HCT116 (cell line): Measurements from ENCODE around the gene ATP6V0C. TPM values are rescaled to one million over a fixed set of nuclear protein-coding genes. Genes with fewer than 3 reads are reported as not detected.
A peak's percentile ranks its signal among the peaks of the same experiment; 100 is the strongest.

ENCODE experiments used
- ATAC-seq: fragments of 200-7000 bp; cut with Tn5 transposase; 2 replicates; pipeline ENCODE4 v1.9.1; 2020; ENCODE audit warnings: mild to moderate bottlenecking, moderate library complexity
- BruUV-seq: library from RNA; stranded (reverse); fragments of 400-500 nt; replicated peaks from 2 replicates; lab custom pipeline; 2021; lab: Mats Ljungman, UMichigan
- CTCF ChIA-PET: fragments of 300-600 bp; sonication (Branson Sonifier 250); formaldehyde crosslinking; loops from one replicate; lab custom pipeline; 2021; ENCODE audit warnings: antibody characterized with exemption; lab: Charles Lee
- POLR2A ChIA-PET: fragments of 300-600, 350-600 bp; sonication (Branson Sonifier 250); formaldehyde crosslinking; loops from one replicate; lab custom pipeline; 2021; ENCODE audit warnings: antibody characterized with exemption; lab: Charles Lee
- RAD21 ChIA-PET, 2 experiments: fragments of 300-600 bp; sonication (Branson Sonifier 250); formaldehyde crosslinking; loops; one replicate each; lab custom pipeline; 2023; ENCODE audit warnings: low total read pairs in 2 of 2; ENCODE audit not compliant: uncharacterized antibody in 2 of 2, unreplicated experiment in 2 of 2, low non-redundant PET in 1 of 2; lab: Charles Lee
- DNase-seq: peaks from one replicate; pipeline ENCODE4 v3.0.0-alpha.2; 2010; ENCODE audit warnings: low read depth, low spot score
- H2AFZ ChIP-seq: fragments of 200-600 bp; shearing (Covaris generic), sonication (generic); 2 replicates; pipeline ENCODE4 v1.6.1; 2017; ENCODE audit warnings: low read depth, mixed run types, mixed read lengths, antibody characterized with exemption, low read length; ENCODE audit not compliant: poor library complexity, severe bottlenecking
- H3K27ac ChIP-seq: 2 replicates; pipeline ENCODE4 v1.5.1; 2012; ENCODE audit warnings: low read depth, low read length
- H3K27me3 ChIP-seq: fragments of 200-600 bp; sonication (generic); 2 replicates; pipeline ENCODE4 v1.6.1; 2016; ENCODE audit warnings: mixed run types, low read length, mixed read lengths; ENCODE audit not compliant: insufficient read depth
- H3K36me3 ChIP-seq, 2 experiments: fragments of 200-500 bp in 1 of 2; fragments of 200-600 bp in 1 of 2; sonication (Bioruptor generic) in 1 of 2; sonication (generic) in 1 of 2; 2 replicates each; pipeline versions ENCODE4 v1.5.1 to v1.6.1; 2014 to 2016; ENCODE audit warnings: low read length in 2 of 2, inconsistent platforms in 1 of 2, mixed read lengths in 1 of 2, mixed run types in 1 of 2; ENCODE audit not compliant: insufficient read depth in 2 of 2, control insufficient read depth in 1 of 2
- H3K4me1 ChIP-seq, 2 experiments: fragments of 200-600 bp in 1 of 2; sonication (generic) in 1 of 2; 2 replicates each; pipeline versions ENCODE4 v1.5.1 to v1.6.1; 2012 to 2017; ENCODE audit warnings: low read length in 2 of 2, inconsistent platforms in 1 of 2, mild to moderate bottlenecking in 1 of 2, mixed read lengths in 1 of 2, mixed run types in 1 of 2, moderate library complexity in 1 of 2; ENCODE audit not compliant: insufficient read depth in 2 of 2, control insufficient read depth in 1 of 2
- H3K4me2 ChIP-seq: fragments of 200-600 bp; sonication (generic); 2 replicates; pipeline ENCODE4 v1.6.1; 2017; ENCODE audit warnings: mixed run types, low read length, mixed read lengths
- H3K4me3 ChIP-seq, 2 experiments: fragments of 200-600 bp in 1 of 2; sonication (generic) in 1 of 2; replicated peaks in 1 of 2; 2 replicates each; pipeline ENCODE4 v1.5.1; 2011 to 2016; ENCODE audit warnings: low read length in 2 of 2, control low read depth in 1 of 2, low read depth in 1 of 2, mild to moderate bottlenecking in 1 of 2, mixed read lengths in 1 of 2, mixed run types in 1 of 2
- H3K79me2 ChIP-seq: fragments of 200-600 bp; sonication (generic); 2 replicates; pipeline ENCODE4 v1.6.1; 2017; ENCODE audit warnings: mild to moderate bottlenecking, mixed run types, low read length, moderate library complexity, mixed read lengths; ENCODE audit not compliant: insufficient read depth
- H3K9ac ChIP-seq: fragments of 200-600 bp; sonication (generic); 2 replicates; pipeline ENCODE4 v1.6.1; 2016; ENCODE audit warnings: low read length, mixed read lengths
- H3K9me2 ChIP-seq: fragments of 200-600 bp; sonication (generic), shearing (Covaris generic); 2 replicates; pipeline ENCODE4 v1.6.1; 2017; ENCODE audit warnings: mixed run types, mild to moderate bottlenecking, moderate library complexity; ENCODE audit not compliant: insufficient read depth
- H3K9me3 ChIP-seq, 2 experiments: fragments of 200-500 bp in 1 of 2; fragments of 200-600 bp in 1 of 2; sonication (Bioruptor generic) in 1 of 2; sonication (generic) in 1 of 2; 2 replicates each; pipeline ENCODE4 v1.6.1; 2014 to 2017; ENCODE audit warnings: low read length in 2 of 2, mixed read lengths in 2 of 2, inconsistent platforms in 1 of 2, low read depth in 1 of 2, mild to moderate bottlenecking in 1 of 2, mixed run types in 1 of 2, moderate library complexity in 1 of 2; ENCODE audit not compliant: control insufficient read depth in 1 of 2, insufficient read depth in 1 of 2
- H4K20me1 ChIP-seq: fragments of 200-600 bp; sonication (generic), shearing (Covaris generic); 2 replicates; pipeline ENCODE4 v1.6.1; 2017; ENCODE audit warnings: mixed run types, mild to moderate bottlenecking, moderate library complexity; ENCODE audit not compliant: insufficient read depth
- EZH2phosphoT487 ChIP-seq: fragments of 200-600 bp; IDR thresholded peaks from 2 replicates; pipeline ENCODE4 v1.6.1; 2018; ENCODE audit warnings: antibody characterized with exemption, borderline replicate concordance
- FOSL1 ChIP-seq: IDR thresholded peaks from 2 replicates; pipeline ENCODE4 v1.6.1; 2012; ENCODE audit warnings: low read depth
- POLR2A ChIP-seq: IDR thresholded peaks from 2 replicates; pipeline ENCODE4 v1.7.0; 2011; ENCODE audit warnings: borderline replicate concordance; ENCODE audit not compliant: insufficient read depth, insufficient read length; ENCODE audit errors: extremely low read depth
- POLR2AphosphoS5 ChIP-seq: IDR thresholded peaks from 2 replicates; pipeline ENCODE4 v1.6.1; 2011; ENCODE audit warnings: mild to moderate bottlenecking, low read depth, low read length, moderate library complexity
- SRF ChIP-seq: IDR thresholded peaks from 2 replicates; pipeline ENCODE4 v1.6.1; 2012; ENCODE audit warnings: low read depth
- ZFX ChIP-seq: fragments of 450-650 bp; IDR thresholded peaks from 2 replicates; pipeline ENCODE4 v1.6.1; 2017
- intact Hi-C: fragments of 100-400 bp; cut with micrococcal nuclease; formaldehyde crosslinking; loops from 2 replicates; pipeline ENCODE4 v1.10.0; 2022
- total RNA-seq: library from RNA; stranded (reverse); gene quantifications from one replicate; pipeline ENCODE4 v1.2.1, GENCODE V29; 2021; ENCODE audit not compliant: unreplicated experiment
- TF ChIP-seq, protein P1 (sequence below): IDR thresholded peaks from 2 replicates; pipeline ENCODE4 v1.6.1; 2012

The ATP6V0C gene
- total RNA-seq, 1 experiment from 2014 or later = 187 TPM

DNA sequence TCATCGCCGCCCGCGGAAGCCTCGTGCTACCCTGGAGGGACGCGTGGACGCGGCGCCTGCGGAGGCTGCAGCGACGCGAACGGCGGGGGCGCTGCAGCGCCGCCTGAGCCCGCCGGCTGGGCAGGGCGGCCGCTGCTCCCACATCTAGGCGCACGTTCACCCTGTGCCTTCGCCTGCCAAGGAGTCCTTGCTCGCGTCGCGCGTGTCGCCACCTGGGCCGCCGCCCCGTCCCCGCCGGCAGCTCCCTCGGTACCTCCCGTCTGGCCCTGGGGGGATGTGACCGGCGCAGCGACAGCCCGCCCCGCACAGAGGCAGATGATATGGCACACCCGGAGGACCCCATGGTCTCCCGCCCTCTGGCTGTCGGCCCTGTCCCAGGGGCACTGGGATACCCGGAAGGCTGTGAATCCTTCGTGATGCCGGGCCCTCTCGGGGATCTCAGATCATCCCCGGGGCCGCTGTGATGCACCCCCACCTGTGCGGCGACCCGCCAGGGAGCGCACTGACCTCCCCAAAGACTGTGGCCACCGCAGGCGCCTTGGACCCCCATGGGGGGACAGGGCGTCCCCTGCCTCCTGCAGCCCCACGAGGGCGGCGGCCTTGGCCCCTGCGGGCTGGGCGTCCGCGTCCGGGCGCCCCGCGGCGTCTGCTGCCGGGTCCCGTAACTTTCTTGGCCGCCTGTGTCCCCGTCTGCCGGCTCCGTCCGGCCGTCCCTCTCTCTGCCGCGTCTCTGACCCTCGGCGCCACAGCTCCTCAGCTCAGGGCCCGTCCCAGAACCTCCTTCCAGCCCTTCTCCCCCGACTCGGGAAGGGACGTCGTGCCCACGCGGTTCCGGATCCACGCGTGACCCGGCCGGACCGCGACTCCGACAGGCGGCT is 39.5 kb upstream of the ATP6V0C start:
- H3K9ac ChIP-seq = peak overlapping the region; percentile 95
- ATAC-seq (peak; percentile 57), DNase-seq (no peak)
- peak overlapping the region; percentile 97 for H3K27ac ChIP-seq
- ChIA-PET POLR2A (interaction anchor here (1.3 kb wide), 1 partner anchor 14 kb away, joined by 8 read pairs; the partner anchor contains the start of gene TEDC2), CTCF (interaction anchor here (1.0 to 1.2 kb wide), 2 partner anchors 14 to 279 kb away, joined by 3 to 4 read pairs; partner anchors contain the start of gene TEDC2), RAD21 (interaction anchor here in 1 of 2 experiments (0.6 kb wide), 1 partner anchor 172 kb away, joined by 6 read pairs; no protein-coding TSS in a partner anchor)
- no TSS peak for BruUV-seq
- H3K36me3 ChIP-seq = no peaks in the 10 kb centered on the region
- peak overlapping the region; percentile 75 to 87 for H3K4me3 ChIP-seq
- TF ChIP-seq SRF = no peak
- no peak for TF ChIP-seq EZH2phosphoT487
- TF ChIP-seq POLR2AphosphoS5 = peak; percentile 75
- TF ChIP-seq POLR2A = peak; percentile 67
- H3K9me2 ChIP-seq = no peaks in the 10 kb centered on the region
- peak overlapping the region; percentile 99 for H3K4me2 ChIP-seq
- no peaks in the 10 kb centered on the region for H3K9me3 ChIP-seq
- peaks cover 24 to 47% of the 10 kb centered on the region in 2 experiments for H3K4me1 ChIP-seq
- H2AFZ ChIP-seq = no peak overlapping the region
- H3K27me3 ChIP-seq = no peaks in the 10 kb centered on the region
- H3K79me2 ChIP-seq = peaks cover 33% of the 10 kb centered on the region; the same call in 1 of the 2 replicates
- intact Hi-C loops = no loop called here
- H4K20me1 ChIP-seq = no peaks in the 10 kb centered on the region

DNA sequence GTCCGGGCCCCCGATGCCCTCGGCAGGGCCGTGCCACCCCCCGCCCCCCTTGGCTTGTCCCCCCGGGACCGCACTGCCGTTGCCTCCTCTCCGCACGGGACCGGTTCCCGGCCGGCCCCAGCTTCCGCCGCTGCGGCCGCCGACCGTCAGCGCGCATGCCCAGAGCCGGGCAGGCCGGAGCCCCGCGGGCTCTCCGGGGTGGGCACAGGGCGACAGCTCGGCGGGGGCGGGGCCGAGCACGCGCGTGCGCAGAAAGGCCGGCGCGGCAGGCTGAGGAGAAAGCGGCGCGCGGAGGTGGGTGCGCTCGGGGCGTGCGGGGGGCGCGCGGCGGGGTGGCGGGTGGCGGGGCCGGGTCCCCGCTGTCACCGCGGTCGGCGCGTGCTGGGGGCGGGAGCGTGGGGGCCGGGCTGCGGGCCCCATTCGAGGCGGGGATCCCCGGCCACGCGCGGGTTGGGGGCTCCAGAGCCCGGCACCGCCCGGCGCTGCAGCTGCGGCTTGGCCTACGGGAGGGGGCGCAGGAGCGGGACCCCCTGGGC is 38.8 kb upstream of the ATP6V0C start, which contains the start of gene TBC1D24:
TSS of gene TBC1D24 (plus strand) at position 251 of the 536 bp plus-strand sequence. CDS start 21,022 bp downstream, outside the sequence.
- peak within 1 kb of the TSS; percentile 99 for H3K4me2 ChIP-seq
- CTCF ChIA-PET = interaction anchor here (1.0 to 1.2 kb wide), 2 partner anchors 15 to 280 kb away, joined by 3 to 4 read pairs; partner anchors contain the start of gene TEDC2
- H3K4me3 ChIP-seq = peak within 1 kb of the TSS; percentile 75 to 87
- intact Hi-C loops = no loop called here
- no peaks in the 10 kb centered on the region for H4K20me1 ChIP-seq
- TF ChIP-seq, protein P1, sequence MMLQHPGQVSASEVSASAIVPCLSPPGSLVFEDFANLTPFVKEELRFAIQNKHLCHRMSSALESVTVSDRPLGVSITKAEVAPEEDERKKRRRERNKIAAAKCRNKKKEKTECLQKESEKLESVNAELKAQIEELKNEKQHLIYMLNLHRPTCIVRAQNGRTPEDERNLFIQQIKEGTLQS = no peak
- peak; percentile 71 for TF ChIP-seq POLR2AphosphoS5
- peak; percentile 46; the same call in 1 of the 2 replicates for TF ChIP-seq ZFX
- TF ChIP-seq FOSL1 = no peak
- peak; percentile 14 for TF ChIP-seq POLR2A
- H3K79me2 ChIP-seq = peaks cover 36% of the 10 kb centered on the region; the same call in 1 of the 2 replicates
- no peaks in the 10 kb centered on the region for H3K9me3 ChIP-seq
- POLR2A ChIA-PET = interaction anchor here (1.3 kb wide), 1 partner anchor 15 kb away, joined by 8 read pairs; the partner anchor contains the start of gene TEDC2
- H3K27ac ChIP-seq = peak within 1 kb of the TSS; percentile 97
- no peaks in the 10 kb centered on the region for H3K27me3 ChIP-seq
- H3K9ac ChIP-seq = peak within 1 kb of the TSS; percentile 95
- peak; percentile 50 for DNase-seq
- H2AFZ ChIP-seq = no peak within 1 kb of the TSS
- H3K9me2 ChIP-seq = no peaks in the 10 kb centered on the region
- BruUV-seq = no TSS peak
- ATAC-seq = peak; percentile 72
- peaks cover 23 to 46% of the 10 kb centered on the region in 2 experiments for H3K4me1 ChIP-seq
- H3K36me3 ChIP-seq = no peaks in the 10 kb centered on the region
- RAD21 ChIA-PET = interaction anchor here in 1 of 2 experiments (0.6 to 0.8 kb wide), 2 partner anchors 27 to 173 kb away, joined by 3 to 6 read pairs; no protein-coding TSS in a partner anchor
